K562 (cell line): Measurements from ENCODE around the gene ZFR2. TPM values are rescaled to one million over a fixed set of nuclear protein-coding genes. Genes with fewer than 3 reads are reported as not detected.

ENCODE experiments used
- ASH1L ChIP-seq: fragments of 450-650 bp; IDR thresholded peaks from 2 replicates; pipeline ENCODE4 v1.6.1; 2018; ENCODE audit warnings: borderline replicate concordance, mild to moderate bottlenecking, low read depth; ENCODE audit not compliant: partially characterized antibody
- ATF1 ChIP-seq, 2 experiments: fragments of 450-650 bp in 1 of 2; IDR thresholded peaks; 2 replicates each; pipeline ENCODE4 v1.6.1; 2016; ENCODE audit warnings: missing compliant biosample characterization in 1 of 2, missing genetic modification characterization in 1 of 2
- ATF7 ChIP-seq: fragments of 450-650 bp; IDR thresholded peaks from 2 replicates; pipeline ENCODE4 v1.7.1; 2014; ENCODE audit warnings: mild to moderate bottlenecking, moderate library complexity
- EZH2 ChIP-seq: IDR thresholded peaks from 2 replicates; pipeline ENCODE4 v1.6.1; 2012; ENCODE audit warnings: low read depth, mild to moderate bottlenecking, inconsistent platforms, low read length, borderline replicate concordance
- FOSL1 ChIP-seq: fragments of 200-800 bp; sonication (Bioruptor generic); conservative IDR thresholded peaks from 2 replicates; pipeline ENCODE4 v1.6.1; 2016; ENCODE audit warnings: missing genetic modification characterization, missing compliant biosample characterization
- STAG1 ChIP-seq: sonication (generic); formaldehyde crosslinking; IDR thresholded peaks from 2 replicates; pipeline ENCODE4 v1.5.0; 2020; ENCODE audit warnings: missing genetic modification reagents, borderline replicate concordance
- ZFP91 ChIP-seq: sonication (generic); formaldehyde crosslinking; IDR thresholded peaks from 2 replicates; pipeline ENCODE4 v1.8.0; 2022; ENCODE audit warnings: mild to moderate bottlenecking, missing genetic modification reagents
- polyA plus RNA-seq, 8 experiments: library from polyadenylated mRNA; depleted of rRNA in 4 of 8; stranded (reverse) in 5 of 8; unstranded in 3 of 8; fragments of >200 nt; fragmentation: Nextera tagmentation in 2 of 8; fragmentation: Illumina TruSeq in 1 of 8; extraction: Ambion mirVana in 2 of 8; extraction: Trizol in 1 of 8; gene quantifications; 2 replicates each; pipeline versions ENCODE4 v1.2.1 to v1.2.3, GENCODE V29; 2011 to 2014; ENCODE audit warnings: inconsistent platforms in 1 of 8, missing spikeins in 1 of 8
- total RNA-seq, 7 experiments: library from RNA; depleted of rRNA in 6 of 7; stranded (reverse); fragments of >200 nt in 6 of 7; fragmentation: Illumina TruSeq in 2 of 7; extraction: Trizol in 2 of 7; gene quantifications; 2 replicates each; pipeline versions ENCODE4 v1.2.1 to v1.2.3, GENCODE V29; 2011 to 2021; ENCODE audit warnings: low replicate concordance in 1 of 7
- TF ChIP-seq, protein P1 (sequence below): fragments of 450-650 bp; IDR thresholded peaks from 2 replicates; pipeline ENCODE4 v1.6.1; 2017; ENCODE audit warnings: antibody characterized with exemption
- TF ChIP-seq, protein P2 (sequence below): fragments of 250-450 bp; sonication (Bioruptor Pico); IDR thresholded peaks from 2 replicates; pipeline ENCODE4 v1.8.0; 2021; ENCODE audit warnings: moderate library complexity, mild to moderate bottlenecking, inconsistent platforms
- TF ChIP-seq, protein P3 (sequence below): fragments of 250-450 bp; sonication (Bioruptor Pico); IDR thresholded peaks from 2 replicates; pipeline ENCODE4 v1.4.0; 2020; ENCODE audit warnings: mild to moderate bottlenecking, moderate library complexity

The ZFR2 gene
- total and polyA plus RNA-seq, 9 of the 15 experiments (the other 6 are each of a cell fraction or from before 2014, with no cell fraction given): 0.03 to 0.59 (median 0.07) TPM; not detected in 6

GRCh38 chr19:3852614-3853254 is 16.1 kb downstream of the ZFR2 start (continued):
- no peak for TF ChIP-seq ZFP91 (CRISPR knock-in tag)
- TF ChIP-seq, protein P1, sequence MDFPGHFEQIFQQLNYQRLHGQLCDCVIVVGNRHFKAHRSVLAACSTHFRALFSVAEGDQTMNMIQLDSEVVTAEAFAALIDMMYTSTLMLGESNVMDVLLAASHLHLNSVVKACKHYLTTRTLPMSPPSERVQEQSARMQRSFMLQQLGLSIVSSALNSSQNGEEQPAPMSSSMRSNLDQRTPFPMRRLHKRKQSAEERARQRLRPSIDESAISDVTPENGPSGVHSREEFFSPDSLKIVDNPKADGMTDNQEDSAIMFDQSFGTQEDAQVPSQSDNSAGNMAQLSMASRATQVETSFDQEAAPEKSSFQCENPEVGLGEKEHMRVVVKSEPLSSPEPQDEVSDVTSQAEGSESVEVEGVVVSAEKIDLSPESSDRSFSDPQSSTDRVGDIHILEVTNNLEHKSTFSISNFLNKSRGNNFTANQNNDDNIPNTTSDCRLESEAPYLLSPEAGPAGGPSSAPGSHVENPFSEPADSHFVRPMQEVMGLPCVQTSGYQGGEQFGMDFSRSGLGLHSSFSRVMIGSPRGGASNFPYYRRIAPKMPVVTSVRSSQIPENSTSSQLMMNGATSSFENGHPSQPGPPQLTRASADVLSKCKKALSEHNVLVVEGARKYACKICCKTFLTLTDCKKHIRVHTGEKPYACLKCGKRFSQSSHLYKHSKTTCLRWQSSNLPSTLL: no peak
- TF ChIP-seq, protein P2, sequence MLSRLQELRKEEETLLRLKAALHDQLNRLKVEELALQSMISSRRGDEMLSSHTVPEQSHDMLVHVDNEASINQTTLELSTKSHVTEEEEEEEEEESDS (CRISPR knock-in tag): no peak
- TF ChIP-seq ATF1 (CRISPR knock-in tag; IDR thresholded peaks at IDR 0.05): no peak
- TF ChIP-seq ATF1 (tag; IDR thresholded peaks at IDR 0.05): no peak
- no peak for TF ChIP-seq ASH1L
- TF ChIP-seq STAG1: peak; percentile 73; the same call in 1 of the 2 replicates
- peak; percentile 43; the same call in 1 of the 2 replicates for TF ChIP-seq ATF7
- peak; percentile 69 for TF ChIP-seq FOSL1
- TF ChIP-seq, protein P3, sequence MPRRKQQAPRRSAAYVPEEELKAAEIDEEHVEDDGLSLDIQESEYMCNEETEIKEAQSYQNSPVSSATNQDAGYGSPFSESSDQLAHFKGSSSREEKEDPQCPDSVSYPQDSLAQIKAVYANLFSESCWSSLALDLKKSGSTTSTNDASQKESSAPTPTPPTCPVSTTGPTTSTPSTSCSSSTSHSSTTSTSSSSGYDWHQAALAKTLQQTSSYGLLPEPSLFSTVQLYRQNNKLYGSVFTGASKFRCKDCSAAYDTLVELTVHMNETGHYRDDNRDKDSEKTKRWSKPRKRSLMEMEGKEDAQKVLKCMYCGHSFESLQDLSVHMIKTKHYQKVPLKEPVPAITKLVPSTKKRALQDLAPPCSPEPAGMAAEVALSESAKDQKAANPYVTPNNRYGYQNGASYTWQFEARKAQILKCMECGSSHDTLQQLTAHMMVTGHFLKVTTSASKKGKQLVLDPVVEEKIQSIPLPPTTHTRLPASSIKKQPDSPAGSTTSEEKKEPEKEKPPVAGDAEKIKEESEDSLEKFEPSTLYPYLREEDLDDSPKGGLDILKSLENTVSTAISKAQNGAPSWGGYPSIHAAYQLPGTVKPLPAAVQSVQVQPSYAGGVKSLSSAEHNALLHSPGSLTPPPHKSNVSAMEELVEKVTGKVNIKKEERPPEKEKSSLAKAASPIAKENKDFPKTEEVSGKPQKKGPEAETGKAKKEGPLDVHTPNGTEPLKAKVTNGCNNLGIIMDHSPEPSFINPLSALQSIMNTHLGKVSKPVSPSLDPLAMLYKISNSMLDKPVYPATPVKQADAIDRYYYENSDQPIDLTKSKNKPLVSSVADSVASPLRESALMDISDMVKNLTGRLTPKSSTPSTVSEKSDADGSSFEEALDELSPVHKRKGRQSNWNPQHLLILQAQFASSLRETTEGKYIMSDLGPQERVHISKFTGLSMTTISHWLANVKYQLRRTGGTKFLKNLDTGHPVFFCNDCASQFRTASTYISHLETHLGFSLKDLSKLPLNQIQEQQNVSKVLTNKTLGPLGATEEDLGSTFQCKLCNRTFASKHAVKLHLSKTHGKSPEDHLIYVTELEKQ (CRISPR knock-in tag): no peak
- no peak for TF ChIP-seq EZH2
